GM12874 (cell line): ENCODE results near the gene CNIH2.
A peak's percentile ranks its signal among the peaks of the same experiment; 100 is the strongest.

Source experiments
- CTCF ChIP-seq: IDR thresholded peaks from 2 replicates; pipeline ENCODE4 v1.5.1; 2011; ENCODE audit warnings: low read depth, mild to moderate bottlenecking, control low read depth, low read length, moderate library complexity; ENCODE audit not compliant: insufficient read depth

Gene CNIH2

DNA sequence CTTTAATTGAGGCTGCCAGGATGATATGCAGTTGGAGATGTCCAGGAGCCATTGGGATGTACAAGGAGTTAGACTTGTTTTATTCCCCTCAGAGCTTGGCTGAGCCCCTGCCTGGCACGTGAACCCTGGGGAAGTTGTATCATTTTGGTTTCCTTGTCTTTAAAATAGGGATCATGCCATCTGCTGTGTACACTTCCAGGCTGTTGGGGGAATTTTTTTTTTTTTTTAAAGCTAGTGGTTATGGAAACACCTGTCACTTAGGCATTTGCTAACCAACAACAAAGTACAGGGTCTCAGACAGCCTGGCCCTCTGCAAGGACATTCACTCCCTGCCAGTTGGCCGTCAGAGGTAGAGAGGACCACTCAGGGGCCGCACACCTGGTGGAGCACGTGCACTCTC is 18.0 kb upstream of the CNIH2 start:
- no peak for TF ChIP-seq CTCF

DNA sequence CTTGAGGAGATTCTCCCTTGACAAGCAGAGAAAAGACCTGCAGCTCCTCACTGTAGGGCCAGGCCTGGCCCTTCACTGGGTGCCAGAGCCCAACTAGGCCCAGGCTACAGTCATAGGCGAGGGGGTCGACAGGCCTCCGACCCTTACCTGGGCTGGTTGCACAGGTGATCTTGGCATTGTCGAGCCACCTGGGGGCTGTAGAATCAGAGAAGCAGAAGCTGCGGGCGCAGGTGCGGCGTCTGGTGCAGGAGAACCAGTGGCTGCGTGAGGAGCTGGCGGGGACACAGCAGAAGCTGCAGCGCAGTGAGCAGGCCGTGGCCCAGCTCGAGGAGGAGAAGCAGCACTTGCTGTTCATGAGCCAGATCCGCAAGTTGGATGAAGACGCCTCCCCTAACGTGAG is 16.4 kb upstream of the CNIH2 start:
- TF ChIP-seq CTCF: no peak

- TF ChIP-seq CTCF: no peak
Observed at GRCh38 chr11:66262191-66262590, 15.8 kb upstream of the CNIH2 start.

DNA sequence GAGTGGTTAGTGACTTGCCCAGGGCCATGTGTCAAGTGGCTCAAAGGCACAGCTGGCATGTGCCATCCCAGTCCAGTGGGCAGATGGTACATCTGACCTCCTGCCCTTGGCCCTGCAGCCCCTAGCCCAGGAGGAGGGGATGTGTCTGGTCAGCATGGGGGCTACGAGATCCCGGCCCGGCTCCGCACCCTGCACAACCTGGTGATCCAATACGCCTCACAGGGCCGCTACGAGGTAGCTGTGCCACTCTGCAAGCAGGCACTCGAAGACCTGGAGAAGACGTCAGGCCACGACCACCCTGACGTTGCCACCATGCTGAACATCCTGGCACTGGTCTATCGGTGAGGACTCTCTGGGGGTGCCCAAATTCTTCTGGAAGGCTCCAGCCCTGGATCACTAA is 15.3 kb upstream of the CNIH2 start:
- no peak for TF ChIP-seq CTCF

- TF ChIP-seq CTCF: no peak
Observed at GRCh38 chr11:66263231-66263630, 14.7 kb upstream of the CNIH2 start.

DNA sequence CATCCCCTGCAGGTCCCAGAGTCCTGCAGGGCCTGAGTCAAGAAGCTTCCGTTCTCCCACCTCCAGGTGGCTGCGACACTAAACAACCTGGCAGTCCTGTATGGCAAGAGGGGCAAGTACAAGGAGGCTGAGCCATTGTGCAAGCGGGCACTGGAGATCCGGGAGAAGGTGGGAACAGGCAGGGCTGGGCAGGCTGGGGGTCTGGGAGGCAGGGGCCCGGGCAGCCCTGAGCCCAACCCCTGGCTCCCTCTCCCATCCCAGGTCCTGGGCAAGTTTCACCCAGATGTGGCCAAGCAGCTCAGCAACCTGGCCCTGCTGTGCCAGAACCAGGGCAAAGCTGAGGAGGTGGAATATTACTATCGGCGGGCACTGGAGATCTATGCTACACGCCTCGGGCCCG is 14.2 kb upstream of the CNIH2 start:
- TF ChIP-seq CTCF: no peak

GRCh38 chr11:66264383-66264782 is 13.6 kb upstream of the CNIH2 start:
- no peak for TF ChIP-seq CTCF

GRCh38 chr11:66264914-66265313 is 13.1 kb upstream of the CNIH2 start:
- TF ChIP-seq CTCF: peak; percentile 57
